H9 (cell line): Measurements from ENCODE around the gene MED27. TPM values are rescaled to one million over a fixed set of nuclear protein-coding genes. Genes with fewer than 3 reads are reported as not detected.

ENCODE experiments used
- DNase-seq: peaks from one replicate; pipeline ENCODE4 v3.0.0-alpha.2; 2017
- H2AFZ ChIP-seq: one replicate; pipeline ENCODE4 v1.6.1; 2013; ENCODE audit warnings: mild to moderate bottlenecking, low read length, control low read depth, moderate library complexity
- H2AK5ac ChIP-seq: 2 replicates; pipeline ENCODE4 v1.6.1; 2013; ENCODE audit warnings: low read length, control low read depth, mixed read lengths; ENCODE audit not compliant: insufficient read length
- H2BK120ac ChIP-seq: one replicate; pipeline ENCODE4 v1.6.1; 2013; ENCODE audit warnings: low read depth, mild to moderate bottlenecking, low read length, control low read depth, inconsistent platforms; ENCODE audit not compliant: poor library complexity, severe bottlenecking
- H2BK12ac ChIP-seq: 2 replicates; pipeline ENCODE4 v1.6.1; 2013; ENCODE audit warnings: low read length, control low read depth, mixed read lengths, low read depth; ENCODE audit not compliant: insufficient read length
- H2BK15ac ChIP-seq: 2 replicates; pipeline ENCODE4 v1.6.1; 2013; ENCODE audit warnings: low read depth, low read length, control low read depth
- H2BK20ac ChIP-seq: one replicate; pipeline ENCODE4 v1.6.1; 2013; ENCODE audit warnings: low read depth, mild to moderate bottlenecking, low read length, control low read depth, inconsistent platforms; ENCODE audit not compliant: poor library complexity, severe bottlenecking
- H2BK5ac ChIP-seq: 2 replicates; pipeline ENCODE4 v1.6.1; 2013; ENCODE audit warnings: low read length, control low read depth, mixed read lengths; ENCODE audit not compliant: insufficient read length
- H3K14ac ChIP-seq: 2 replicates; pipeline ENCODE4 v1.6.1; 2013; ENCODE audit warnings: low read length, control low read depth; ENCODE audit not compliant: insufficient read depth
- H3K18ac ChIP-seq: 2 replicates; pipeline ENCODE4 v1.6.1; 2013; ENCODE audit warnings: low read depth, mild to moderate bottlenecking, mixed read lengths, low read length, control low read depth; ENCODE audit not compliant: insufficient read length
- H3K23ac ChIP-seq: 2 replicates; pipeline ENCODE4 v1.6.1; 2013; ENCODE audit warnings: low read length, control low read depth, mixed read lengths, low read depth; ENCODE audit not compliant: insufficient read length
- H3K23me2 ChIP-seq: 2 replicates; pipeline ENCODE4 v1.6.1; 2013; ENCODE audit warnings: low read depth, mild to moderate bottlenecking, mixed read lengths, low read length, control low read depth; ENCODE audit not compliant: insufficient read length, poor library complexity, severe bottlenecking
- H3K27ac ChIP-seq: 2 replicates; pipeline ENCODE4 v1.5.1; 2013; ENCODE audit warnings: low read length, control low read depth, mixed read lengths, low read depth; ENCODE audit not compliant: insufficient read length
- H3K27me3 ChIP-seq: 2 replicates; pipeline ENCODE4 v1.6.1; 2013; ENCODE audit warnings: low read length, control low read depth, inconsistent platforms; ENCODE audit not compliant: insufficient read depth
- H3K4ac ChIP-seq: 2 replicates; pipeline ENCODE4 v1.6.1; 2013; ENCODE audit warnings: low read depth, mild to moderate bottlenecking, control low read depth, inconsistent platforms, low read length, moderate library complexity
- H3K4me1 ChIP-seq: 2 replicates; pipeline ENCODE4 v1.6.1; 2013; ENCODE audit warnings: low read length, control low read depth, inconsistent platforms; ENCODE audit not compliant: insufficient read depth
- H3K4me2 ChIP-seq: 2 replicates; pipeline ENCODE4 v1.6.1; 2013; ENCODE audit warnings: low read length, control low read depth, mixed read lengths; ENCODE audit not compliant: insufficient read length, insufficient read depth
- H3K56ac ChIP-seq: 2 replicates; pipeline ENCODE4 v1.6.1; 2013; ENCODE audit warnings: low read depth, mild to moderate bottlenecking, mixed read lengths, low read length, control low read depth; ENCODE audit not compliant: insufficient read length
- H3K79me1 ChIP-seq: 2 replicates; pipeline ENCODE4 v1.6.1; 2013; ENCODE audit warnings: low read depth, mild to moderate bottlenecking, moderate library complexity, low read length, control low read depth, inconsistent platforms; ENCODE audit not compliant: insufficient read depth, poor library complexity, severe bottlenecking
- H3K79me2 ChIP-seq: 2 replicates; pipeline ENCODE4 v1.6.1; 2013; ENCODE audit warnings: low read length, control low read depth, inconsistent platforms; ENCODE audit not compliant: insufficient read depth
- H3K9ac ChIP-seq: 2 replicates; pipeline ENCODE4 v1.6.1; 2013; ENCODE audit warnings: low read length, control low read depth, mixed read lengths; ENCODE audit not compliant: insufficient read length; ENCODE audit errors: extremely low read depth
- H3K9me3 ChIP-seq: one replicate; pipeline ENCODE4 v1.6.1; 2013; ENCODE audit warnings: low read depth, low read length, inconsistent platforms; ENCODE audit not compliant: control insufficient read depth
- H3T11ph ChIP-seq: one replicate; pipeline ENCODE4 v1.6.1; 2013; ENCODE audit warnings: mild to moderate bottlenecking, low read length, control low read depth, inconsistent platforms
- H4K20me1 ChIP-seq: one replicate; pipeline ENCODE4 v1.6.1; 2013; ENCODE audit not compliant: control insufficient read depth, insufficient read length, insufficient read depth
- H4K5ac ChIP-seq: 2 replicates; pipeline ENCODE4 v1.6.1; 2013; ENCODE audit warnings: low read depth, mild to moderate bottlenecking, mixed read lengths, low read length, control low read depth; ENCODE audit not compliant: insufficient read length
- H4K8ac ChIP-seq: replicated peaks from 2 replicates; pipeline ENCODE4 v1.6.1; 2013; ENCODE audit warnings: low read length, control low read depth, mixed read lengths, low read depth; ENCODE audit not compliant: insufficient read length
- H4K91ac ChIP-seq: 2 replicates; pipeline ENCODE4 v1.6.1; 2013; ENCODE audit warnings: low read depth, mild to moderate bottlenecking, moderate library complexity, mixed read lengths, low read length, control low read depth; ENCODE audit not compliant: insufficient read length
- H3K27ac Mint-ChIP-seq, 3 experiments: 2 replicates in 2 of 3; 3 replicates in 1 of 3; pipeline ENCODE4 v1.8.0; 2020 to 2021; ENCODE audit warnings: mixed read lengths in 3 of 3, mild to moderate bottlenecking in 1 of 3, moderate library complexity in 1 of 3
- H3K27me3 Mint-ChIP-seq: 2 replicates; pipeline ENCODE4 v1.8.0; 2021; ENCODE audit warnings: low read depth, mild to moderate bottlenecking, moderate library complexity, mixed read lengths
- H3K36me3 Mint-ChIP-seq, 3 experiments: 2 replicates in 2 of 3; 3 replicates in 1 of 3; pipeline ENCODE4 v1.8.0; 2020 to 2021; ENCODE audit warnings: low read depth in 3 of 3, mixed read lengths in 3 of 3; ENCODE audit not compliant: insufficient read depth in 1 of 3
- H3K4me1 Mint-ChIP-seq, 2 experiments: 2 replicates each; pipeline ENCODE4 v1.8.0; 2020; ENCODE audit warnings: mixed read lengths in 2 of 2
- H3K4me3 Mint-ChIP-seq, 2 experiments: 2 replicates in 1 of 2; 3 replicates in 1 of 2; pipeline ENCODE4 v1.8.0; 2020 to 2021; ENCODE audit warnings: mild to moderate bottlenecking in 2 of 2, mixed read lengths in 2 of 2, moderate library complexity in 1 of 2
- H3K9me3 Mint-ChIP-seq, 2 experiments: 2 replicates in 1 of 2; 3 replicates in 1 of 2; pipeline ENCODE4 v1.8.0; 2020; ENCODE audit warnings: mild to moderate bottlenecking in 2 of 2, mixed read lengths in 2 of 2, moderate library complexity in 1 of 2
- CTCF ChIP-seq: fragments of 200-600 bp; sonication (generic); conservative IDR thresholded peaks from 3 replicates; pipeline ENCODE4 v1.8.0; 2021; ENCODE audit warnings: antibody characterized with exemption, mild to moderate bottlenecking
- WGBS: extraction: QIAGEN DNeasy Blood & Tissue Kit; methylation state at CpG from one replicate; pipeline ENCODE4 v1.1.7; 2013; ENCODE audit warnings: missing lambda C conversion rate, low lambda C conversion rate, mixed read lengths; ENCODE audit not compliant: insufficient read length; ENCODE audit errors: extremely low coverage; 5-methylcytosine and 5-hydroxymethylcytosine counted together
- total RNA-seq: library from RNA; stranded (reverse); gene quantifications from 2 replicates; pipeline ENCODE4 v1.2.1, GENCODE V29; 2021

Gene MED27
- total RNA-seq, 1 experiment from 2014 or later: 33.5 TPM

DNA sequence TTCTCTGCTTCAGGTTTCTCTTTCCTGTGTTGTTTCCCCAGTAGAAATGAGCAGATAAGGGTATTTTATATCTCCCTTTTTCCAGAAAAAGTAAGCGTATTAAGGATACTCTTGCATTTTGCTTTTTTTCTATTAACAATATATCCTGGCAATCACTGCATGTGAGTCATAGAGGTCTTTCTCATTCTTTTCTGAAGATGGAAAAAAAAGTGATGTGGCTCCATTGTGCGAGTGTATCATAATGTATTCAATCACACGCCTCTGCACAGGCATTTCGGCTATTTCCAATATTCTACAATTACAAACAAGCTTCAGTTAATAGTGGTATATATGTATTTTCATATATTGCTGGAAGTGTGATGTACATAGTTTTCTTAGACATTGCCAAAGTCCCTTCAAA lies 155.9 kb downstream of the MED27 start:
- peaks cover 0 to 4% (median 0%) of the 10 kb centered on the region in 3 experiments; a peak in 3 of 7 replicates for H3K36me3 Mint-ChIP-seq
- no peak overlapping the region for H3K23ac ChIP-seq
- H4K5ac ChIP-seq: no peak overlapping the region
- no peak overlapping the region for H2BK15ac ChIP-seq
- no peak overlapping the region for H2BK120ac ChIP-seq
- no peak overlapping the region for H3K4me3 Mint-ChIP-seq
- no peak overlapping the region for H4K8ac ChIP-seq
- H3T11ph ChIP-seq: no peak overlapping the region
- peaks cover 29 to 35% of the 10 kb centered on the region in 2 experiments for H3K4me1 Mint-ChIP-seq
- H4K20me1 ChIP-seq: no peaks in the 10 kb centered on the region
- no peak overlapping the region for H4K91ac ChIP-seq
- H3K27me3 Mint-ChIP-seq: no peaks in the 10 kb centered on the region
- H3K18ac ChIP-seq: no peak overlapping the region
- H3K79me2 ChIP-seq: no peaks in the 10 kb centered on the region
- no peak overlapping the region for H2AK5ac ChIP-seq
- no peak overlapping the region for H3K4me2 ChIP-seq
- no peak for DNase-seq
- no peak overlapping the region for H2BK5ac ChIP-seq
- WGBS: no CpG with 5 or more reads among the region's 4 CpGs
- TF ChIP-seq CTCF: no peak
- no peak overlapping the region for H2BK12ac ChIP-seq
- H3K4me1 ChIP-seq: peaks cover 10% of the 10 kb centered on the region
- no peaks in the 10 kb centered on the region for H3K27me3 ChIP-seq
- no peaks in the 10 kb centered on the region for H3K23me2 ChIP-seq
- H3K27ac ChIP-seq: no peak overlapping the region
- H2BK20ac ChIP-seq: no peak overlapping the region
- H3K27ac Mint-ChIP-seq: no peak overlapping the region
- H3K79me1 ChIP-seq: peaks cover 7% of the 10 kb centered on the region
- H3K14ac ChIP-seq: no peak overlapping the region
- no peak overlapping the region for H3K4ac ChIP-seq
- no peaks in the 10 kb centered on the region for H3K9me3 ChIP-seq
- no peak overlapping the region for H3K56ac ChIP-seq
- H3K9ac ChIP-seq: no peak overlapping the region
- H3K9me3 Mint-ChIP-seq: no peaks in the 10 kb centered on the region
- H2AFZ ChIP-seq: no peak overlapping the region
